Motor neuron (in vitro differentiated cells): Measurements from ENCODE around the gene ANKRD30B. TPM values are rescaled to one million over a fixed set of nuclear protein-coding genes. Genes with fewer than 3 reads are reported as not detected.
A peak's percentile ranks its signal among the peaks of the same experiment; 100 is the strongest.
"Not testable (repeated sequence)": the region's sequence is repeated elsewhere in the genome, so short reads cannot be mapped to it uniquely, and the experiment has no call there.

Experiments used
- ATAC-seq, 8 experiments: fragments of 200-7000 bp; cut with Tn5 transposase; replicated peaks in 6 of 8; 2 replicates each; pipeline ENCODE4 v1.8.0; 2021; ENCODE audit warnings: mild to moderate bottlenecking in 8 of 8, moderate library complexity in 8 of 8
- H3K27ac ChIP-seq, 2 donors: fragments of 250-450 bp; sonication (Bioruptor Pico); 2 replicates each; pipeline ENCODE4 v1.9.0; 2021; ENCODE audit warnings: antibody characterized with exemption in 2 of 2, mild to moderate bottlenecking in 2 of 2, moderate library complexity in 1 of 2
- H3K4me1 ChIP-seq, 2 donors: fragments of 250-450 bp; sonication (Bioruptor Pico); replicated peaks in 1 of 2; 2 replicates each; pipeline ENCODE4 v1.6.1; 2021; ENCODE audit warnings: antibody characterized with exemption in 2 of 2, mild to moderate bottlenecking in 2 of 2, moderate library complexity in 1 of 2
- H3K4me3 ChIP-seq, 5 donors: fragments of 250-450 bp; sonication (Bioruptor Pico); 2 replicates each; pipeline ENCODE4 v1.9.0; 2021; ENCODE audit warnings: antibody characterized with exemption in 5 of 5, mild to moderate bottlenecking in 5 of 5, moderate library complexity in 4 of 5
- WGBS, 10 experiments: fragments of 450-650 bp; shearing (Covaris generic); methylation state at CpG; one replicate each; pipeline ENCODE4 v1.0.0; 2022; 5-methylcytosine and 5-hydroxymethylcytosine counted together
- in situ Hi-C, 9 experiments: fragments of 400-800 bp; cut with MboI; loops; one replicate each; pipeline ENCODE4 v1.15.0; 2021; ENCODE audit warnings: low sequenced_read_pairs in 9 of 9, low pct_unique_long_range_greater_than_20kb in 2 of 9; ENCODE audit not compliant: unreplicated experiment in 9 of 9
- total RNA-seq, 8 experiments: library from RNA; unstranded; fragments of 300-600 nt; gene quantifications; 2 replicates each; pipeline versions ENCODE4 v1.2.3 to v1.2.4, GENCODE V29; 2022

Gene ANKRD30B
- total RNA-seq = under 1 TPM in 7 of 8 experiments, not detected in 1; 0.04 to 0.38 (median 0.14) TPM

- 0 to 100% (median 36%) methylated on average over 1 to 11 of the region's 79 CpGs; no CpG with 5 or more reads in 4 of the 10 experiments for WGBS, 10 experiments
- H3K4me1 ChIP-seq = no peaks in the 10 kb centered on the region
- H3K4me3 ChIP-seq = peak within 1 kb of the TSS; percentile 13 to 32 (median 25)
- peak in 5 of 8 experiments; percentile 38 to 91 (median 82) for ATAC-seq
- in situ Hi-C loops = no loop called here
- no peak within 1 kb of the TSS for H3K27ac ChIP-seq
Observed at GRCh38 chr18:14747513-14748474, at the start of gene ANKRD30B. TSS of gene ANKRD30B (plus strand) at chr18:14748172. CDS start at chr18:14748420, 248 bp downstream.

DNA sequence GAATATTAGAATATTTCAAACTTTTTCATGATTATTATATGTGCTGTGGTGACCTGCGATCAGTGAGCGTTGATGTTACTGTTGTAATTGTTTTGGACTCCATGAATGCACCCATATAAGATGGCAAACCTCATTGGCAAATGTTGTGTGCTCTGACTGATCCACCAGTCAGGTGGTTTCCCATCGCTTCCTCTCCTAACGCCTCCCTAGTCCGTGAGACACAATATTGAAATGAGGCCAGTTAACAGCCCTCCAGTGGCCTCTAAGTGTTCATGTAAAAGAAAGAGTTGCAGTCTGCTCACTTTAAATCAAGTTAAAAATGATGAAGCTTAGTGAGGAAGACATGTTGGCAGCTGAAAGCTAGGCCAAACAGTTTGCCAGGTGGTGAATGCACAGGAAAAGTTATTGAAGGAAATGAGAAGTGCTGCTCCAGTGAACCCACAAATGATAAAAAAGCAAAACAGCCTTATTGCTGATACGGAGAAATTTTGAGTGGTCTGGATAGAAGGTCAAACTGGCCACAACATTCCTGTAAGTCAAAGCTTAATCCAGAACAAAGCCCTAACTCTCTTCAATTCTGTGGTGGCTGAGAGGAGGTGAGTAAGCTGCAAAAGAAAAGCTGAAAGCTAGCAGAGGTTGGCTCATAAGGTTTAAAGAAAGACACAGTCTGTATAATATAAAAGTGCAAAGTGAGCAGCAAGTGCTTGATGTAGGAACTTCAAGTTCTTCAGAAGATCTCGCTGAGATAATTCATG lies 46.5 kb upstream of the ANKRD30B start:
- in situ Hi-C loops, H3K4me3 ChIP-seq, H3K4me1 ChIP-seq, ATAC-seq, H3K27ac ChIP-seq: not testable (repeated sequence)
- WGBS, 10 experiments = 5 to 93% (median 67%) methylated on average over 1 to 6 of the region's 7 CpGs; no CpG with 5 or more reads in 1 of the 10 experiments

DNA sequence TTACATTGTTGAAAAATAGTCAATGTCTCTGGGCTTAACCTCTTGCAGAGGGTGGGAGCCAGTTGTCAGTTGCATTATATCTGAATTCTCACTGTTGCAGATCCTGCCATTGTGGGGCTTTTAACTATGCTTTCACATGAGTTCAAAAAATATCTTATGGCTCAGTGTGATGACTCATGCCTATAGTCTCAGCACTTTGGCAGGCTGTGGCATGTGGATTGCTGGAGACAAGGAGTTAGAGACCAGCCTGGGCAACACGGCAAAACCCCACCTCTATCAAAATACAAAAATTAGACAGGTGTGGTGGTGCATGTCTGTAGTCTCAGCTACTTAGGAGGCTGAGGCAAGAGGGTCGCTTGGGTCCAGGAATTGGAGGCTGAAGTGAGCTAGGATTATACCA lies 38.2 kb upstream of the ANKRD30B start:
- ATAC-seq, H3K4me3 ChIP-seq, in situ Hi-C loops, H3K27ac ChIP-seq, H3K4me1 ChIP-seq: not testable (repeated sequence)
- WGBS, 10 experiments = 0 to 60% (median 14%) methylated on average over 1 of the region's 2 CpGs; no CpG with 5 or more reads in 5 of the 10 experiments

- H3K4me1 ChIP-seq, in situ Hi-C loops, ATAC-seq, H3K4me3 ChIP-seq, H3K27ac ChIP-seq: not testable (repeated sequence)
Observed at GRCh38 chr18:14721569-14721968, 26.4 kb upstream of the ANKRD30B start.

GRCh38 chr18:14739056-14739455 lies 8.9 kb upstream of the ANKRD30B start:
- in situ Hi-C loops, ATAC-seq: not testable (repeated sequence)

DNA sequence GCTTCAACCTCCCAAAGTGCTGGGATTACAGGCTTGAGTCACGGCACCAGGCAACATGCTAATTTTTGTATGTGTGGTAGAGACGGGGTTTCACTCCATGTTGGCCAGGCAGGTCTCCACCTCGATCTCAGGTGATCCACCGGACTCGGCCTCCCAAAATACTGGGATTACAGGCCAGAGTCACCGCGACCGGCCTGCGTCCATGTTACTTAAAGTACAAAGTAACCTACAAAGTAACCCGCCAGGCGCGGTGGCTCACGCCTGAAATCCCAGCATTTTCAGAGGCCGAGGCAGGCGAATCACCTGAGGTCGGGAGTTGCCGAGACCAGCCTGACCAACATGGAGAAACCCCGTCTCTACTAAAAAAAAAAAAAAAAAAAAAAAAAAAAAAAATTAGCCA lies 1.1 kb upstream of the ANKRD30B start:
- H3K4me3 ChIP-seq = no peak overlapping the region
- H3K27ac ChIP-seq = no peak overlapping the region
- ATAC-seq = no peak
- in situ Hi-C loops = no loop called here
- 58 to 100% (median 81%) methylated on average over 2 to 7 of the region's 18 CpGs; no CpG with 5 or more reads in 2 of the 10 experiments for WGBS, 10 experiments
- no peaks in the 10 kb centered on the region for H3K4me1 ChIP-seq

More at GRCh38 chr18:14739056-14739455, 8.9 kb upstream of the ANKRD30B start:
- not testable (repeated sequence) for H3K27ac ChIP-seq, H3K4me1 ChIP-seq, H3K4me3 ChIP-seq
- WGBS, 10 experiments = 0 to 88% (median 33%) methylated on average over 1 of the region's 1 CpG; no CpG with 5 or more reads in 1 of the 10 experiments

GRCh38 chr18:14748496-14748895 lies 524 bp downstream of the ANKRD30B start:
- H3K4me3 ChIP-seq = peak overlapping the region; percentile 13 to 32 (median 25)
- no peak overlapping the region for H3K27ac ChIP-seq
- ATAC-seq = no peak
- WGBS, 10 experiments = 20 to 60% methylated on average over 1 to 3 of the region's 15 CpGs; no CpG with 5 or more reads in 8 of the 10 experiments
- in situ Hi-C loops = no loop called here
- H3K4me1 ChIP-seq = no peaks in the 10 kb centered on the region

DNA sequence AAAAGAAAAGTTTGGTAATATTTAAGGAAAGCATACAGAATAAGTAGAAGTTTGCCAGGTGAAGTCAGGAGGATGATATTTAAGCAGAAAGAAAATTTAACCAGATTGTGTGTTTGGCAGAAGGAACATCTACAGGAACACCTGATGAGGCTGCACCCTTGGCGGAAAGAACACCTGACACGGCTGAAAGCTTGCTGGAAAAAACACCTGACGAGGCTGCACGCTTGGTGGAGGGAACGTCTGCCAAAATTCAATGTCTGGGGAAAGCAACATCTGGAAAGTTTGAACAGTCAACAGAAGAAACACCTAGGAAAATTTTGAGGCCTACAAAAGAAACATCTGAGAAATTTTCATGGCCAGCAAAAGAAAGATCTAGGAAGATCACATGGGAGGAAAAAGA lies 15.6 kb downstream of the ANKRD30B start:
- 0 to 93% (median 55%) methylated on average over 3 to 5 of the region's 5 CpGs; no CpG with 5 or more reads in 2 of the 10 experiments for WGBS, 10 experiments
- in situ Hi-C loops, ATAC-seq: not testable (repeated sequence)

GRCh38 chr18:14767474-14767873 lies 19.5 kb downstream of the ANKRD30B start:
- no peaks in the 10 kb centered on the region for H3K4me1 ChIP-seq
- H3K27ac ChIP-seq = no peak overlapping the region
- in situ Hi-C loops = no loop called here
- ATAC-seq = peak in 5 of 8 experiments; percentile 45 to 88 (median 51)
- H3K4me3 ChIP-seq = no peak overlapping the region

More for the DNA sequence above, 15.6 kb downstream of the ANKRD30B start:
- H3K4me3 ChIP-seq, H3K27ac ChIP-seq, H3K4me1 ChIP-seq: not testable (repeated sequence)

DNA sequence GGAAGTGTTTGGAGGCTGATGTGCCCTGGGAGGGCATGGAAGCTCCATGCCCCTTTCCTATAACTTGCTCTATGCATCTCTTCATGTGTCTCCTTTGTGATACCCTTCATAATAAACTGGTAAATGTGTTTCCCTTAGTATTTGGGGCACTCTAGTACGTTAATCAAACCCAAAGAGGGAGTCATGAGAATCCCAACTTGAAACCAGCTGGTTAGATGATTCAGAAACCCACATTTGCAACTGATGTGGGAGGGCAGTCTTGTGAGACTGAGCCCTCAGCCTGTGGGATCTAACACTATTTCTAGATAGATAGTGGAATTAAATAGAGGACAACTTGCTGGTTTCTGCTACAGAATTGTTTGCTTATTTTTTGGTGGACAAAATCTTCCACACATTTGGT lies 20.3 kb downstream of the ANKRD30B start:
- H3K4me3 ChIP-seq = no peak overlapping the region
- WGBS, 10 experiments = 0 to 60% (median 23%) methylated on average over 1 of the region's 1 CpG; no CpG with 5 or more reads in 6 of the 10 experiments
- H3K27ac ChIP-seq = no peak overlapping the region
- in situ Hi-C loops = no loop called here
- H3K4me1 ChIP-seq = no peaks in the 10 kb centered on the region
- ATAC-seq = peak in 1 of 8 experiments; percentile 72

DNA sequence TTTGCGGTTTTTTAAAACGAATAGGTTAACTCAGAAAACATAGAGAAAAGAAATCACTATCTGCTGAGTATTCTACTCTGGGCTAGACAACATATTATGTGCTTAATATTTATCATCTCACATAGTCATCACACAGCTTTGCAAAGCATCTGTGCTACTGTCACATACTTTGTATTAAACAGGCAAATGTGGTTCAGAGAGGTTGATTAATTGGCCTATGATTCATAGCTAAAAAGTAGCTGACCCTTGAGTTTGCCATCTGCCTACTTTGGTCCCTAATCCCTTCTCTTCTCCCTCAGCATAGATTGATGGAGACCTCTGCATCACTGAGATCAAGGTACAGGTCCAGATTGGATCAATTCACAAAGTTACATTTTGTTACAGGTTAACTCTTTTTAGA lies 21.4 kb downstream of the ANKRD30B start:
- Histone ChIP-seq H3K27ac (no peak overlapping the region), H3K4me3 (no peak overlapping the region), H3K4me1 (no peaks in the 10 kb centered on the region)
- WGBS, 10 experiments = 0 to 100% (median 80%) methylated on average over 1 to 2 of the region's 2 CpGs; no CpG with 5 or more reads in 2 of the 10 experiments
- in situ Hi-C loops = no loop called here
- no peak for ATAC-seq

GRCh38 chr18:14776801-14777200 lies 28.8 kb downstream of the ANKRD30B start:
- in situ Hi-C loops = no loop called here
- 7 to 93% (median 72%) methylated on average over 1 to 2 of the region's 2 CpGs for WGBS, 10 experiments
- Histone ChIP-seq H3K27ac (no peak overlapping the region), H3K4me1 (no peaks in the 10 kb centered on the region), H3K4me3 (no peak overlapping the region)
- ATAC-seq = no peak

DNA sequence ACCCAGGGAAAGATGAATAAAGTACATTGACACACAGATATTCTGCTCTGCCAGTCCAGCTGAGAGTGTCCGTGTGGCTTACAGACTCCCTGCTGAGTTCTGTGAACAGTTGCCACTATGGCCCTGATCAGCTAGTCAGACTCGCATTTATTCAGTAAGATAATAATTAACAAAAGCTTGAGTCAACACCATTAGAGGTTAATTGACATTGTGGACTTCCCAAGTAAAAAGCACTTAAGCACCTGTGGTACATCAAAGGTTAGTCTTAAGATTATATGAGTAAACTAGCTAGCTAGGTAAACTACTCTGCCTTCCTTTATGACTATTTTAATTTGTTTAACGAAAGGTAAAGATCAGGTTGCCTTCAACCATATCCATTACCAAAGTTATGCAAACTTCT lies 33.7 kb downstream of the ANKRD30B start:
- 4 to 56% (median 25%) methylated on average over 2 to 3 of the region's 3 CpGs; no CpG with 5 or more reads in 3 of the 10 experiments for WGBS, 10 experiments
- no peak for ATAC-seq
- in situ Hi-C loops = no loop called here
- Histone ChIP-seq H3K27ac (no peak overlapping the region), H3K4me1 (no peaks in the 10 kb centered on the region), H3K4me3 (no peak overlapping the region)
